GM18907 (cell line): ENCODE results near the gene ADGRG2.
A peak's percentile ranks its signal among the peaks of the same experiment; 100 is the strongest.
"Not testable (repeated sequence)": the region's sequence is repeated elsewhere in the genome, so short reads cannot be mapped to it uniquely, and the experiment has no call there.

ENCODE experiments used
- ATAC-seq: cut with Tn5 transposase; IDR thresholded peaks from one replicate; pipeline ENCODE4 v1.9.1; 2021; ENCODE audit warnings: mild to moderate bottlenecking, moderate library complexity; ENCODE audit not compliant: unreplicated experiment

The ADGRG2 gene

DNA sequence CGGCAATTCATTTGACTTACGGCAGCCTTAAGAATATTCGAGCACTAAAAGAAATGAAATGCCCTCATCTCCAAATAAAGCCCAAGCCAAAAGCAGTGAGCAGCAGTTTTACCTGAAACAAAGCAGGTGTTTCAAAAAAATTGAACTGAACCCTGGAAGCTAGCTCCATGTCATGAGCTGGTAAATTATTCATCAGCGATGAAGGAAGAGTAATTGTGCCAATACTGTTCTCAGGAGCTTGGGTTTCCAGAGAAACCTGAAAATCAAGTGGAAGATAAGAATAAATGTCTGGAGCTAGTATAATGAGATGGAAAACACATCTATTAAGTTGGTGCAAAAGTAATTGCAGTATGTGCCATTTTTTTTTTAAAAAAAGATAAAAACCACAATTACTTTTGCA lies 114.4 kb downstream of the ADGRG2 start:
- ATAC-seq, result no peak

DNA sequence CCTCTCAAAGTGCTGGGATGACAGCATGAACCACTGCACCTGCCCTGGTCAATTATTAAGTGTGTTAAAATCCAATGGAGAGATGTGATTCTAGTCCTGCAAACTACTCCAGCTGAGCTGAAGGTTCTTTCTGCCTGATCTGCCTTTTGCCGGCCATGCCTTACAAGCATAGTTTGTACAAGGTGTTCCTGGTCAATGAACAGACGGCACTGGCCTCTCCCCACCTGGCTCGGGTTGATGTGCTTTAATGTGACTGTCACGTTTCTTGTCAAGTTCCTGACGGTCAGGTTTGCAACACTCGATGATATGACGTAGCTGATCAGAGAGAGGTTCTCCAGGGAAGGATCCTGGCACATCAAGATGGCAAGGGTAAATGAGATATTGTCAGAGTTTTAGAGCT lies 115.3 kb downstream of the ADGRG2 start:
- ATAC-seq, result no peak

DNA sequence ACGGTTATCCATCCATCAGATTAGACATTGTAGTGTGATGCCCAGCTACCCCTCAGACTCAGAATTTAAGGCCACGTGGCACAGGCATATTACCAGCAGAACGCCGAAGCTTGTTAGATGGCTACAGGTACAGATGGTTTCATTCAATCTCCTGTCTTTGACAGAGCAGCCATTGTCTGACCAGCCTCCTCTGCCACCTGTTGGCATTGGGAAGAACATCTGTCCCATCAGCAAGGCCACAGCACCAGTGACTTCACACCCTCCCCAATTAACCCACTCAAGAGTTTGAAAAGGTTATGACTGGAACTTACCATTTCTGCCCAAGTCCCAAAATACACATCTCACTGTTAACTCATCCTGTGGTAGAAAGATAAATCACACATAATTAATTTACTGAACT lies 116.4 kb downstream of the ADGRG2 start:
- no peak for ATAC-seq

DNA sequence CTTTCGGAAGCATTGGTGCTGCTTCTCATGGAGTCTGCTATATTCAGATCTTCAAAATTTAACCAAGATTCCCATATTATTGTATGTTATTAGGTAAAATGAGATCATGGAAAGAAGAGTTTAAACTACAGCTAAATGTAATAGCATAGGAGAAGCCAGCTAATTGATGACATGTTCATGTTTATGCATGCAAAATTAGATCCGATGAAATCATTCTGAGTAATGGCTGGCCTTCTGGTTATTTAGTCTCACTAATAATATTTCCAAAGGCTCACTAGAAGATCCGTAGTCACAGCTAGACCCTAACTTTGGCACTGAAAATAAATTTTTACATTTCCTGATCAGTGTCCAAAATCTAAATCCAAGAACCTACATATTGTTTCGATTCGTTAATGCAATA lies 118.5 kb downstream of the ADGRG2 start:
- ATAC-seq, result no peak

GRCh38 chrX:18998653-18999052 lies 123.6 kb downstream of the ADGRG2 start:
- no peak for ATAC-seq

DNA sequence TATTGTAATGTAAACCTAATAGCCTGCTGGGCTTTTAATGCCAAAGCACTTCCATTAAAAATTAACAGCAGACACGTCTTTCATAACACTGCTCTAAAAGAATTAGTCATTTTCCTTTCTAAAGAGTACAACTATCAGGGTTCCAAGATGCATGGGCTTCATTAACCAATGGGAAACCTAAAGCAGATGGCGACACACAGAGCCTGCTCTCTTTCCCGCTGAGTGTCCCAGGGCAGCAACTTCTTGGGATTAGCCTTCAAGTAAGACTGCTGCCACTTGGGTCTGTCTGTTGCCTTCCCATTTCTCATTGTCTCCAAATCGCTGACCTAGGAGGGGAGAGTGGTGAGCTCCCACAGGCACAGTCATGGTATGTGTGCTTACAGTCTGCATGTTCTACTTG lies 124.4 kb downstream of the ADGRG2 start:
- no peak for ATAC-seq

DNA sequence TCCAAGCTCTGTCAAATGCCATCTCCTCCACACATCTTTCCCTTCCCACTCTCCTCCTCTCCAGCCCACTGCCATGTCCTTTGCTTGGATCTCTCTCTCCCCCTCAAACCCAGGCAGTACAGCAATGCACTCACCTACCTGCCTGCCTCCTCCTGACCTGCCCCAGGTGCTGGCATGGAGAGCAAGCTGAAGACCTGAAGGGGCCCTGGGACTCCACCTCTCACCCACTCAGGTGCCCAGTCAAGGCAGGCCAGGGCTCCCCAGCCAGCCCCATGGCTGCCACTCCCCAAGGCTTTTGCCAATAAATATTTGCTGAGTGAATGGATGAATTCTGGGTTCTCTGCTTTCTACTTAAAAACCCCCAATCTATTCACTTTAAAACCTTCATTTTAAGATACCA lies 125.7 kb downstream of the ADGRG2 start:
- no peak for ATAC-seq

GRCh38 chrX:18995221-18995620 lies 127.0 kb downstream of the ADGRG2 start:
- no peak for ATAC-seq

- no peak for ATAC-seq
Measured at GRCh38 chrX:18994713-18995112, 127.6 kb downstream of the ADGRG2 start.

DNA sequence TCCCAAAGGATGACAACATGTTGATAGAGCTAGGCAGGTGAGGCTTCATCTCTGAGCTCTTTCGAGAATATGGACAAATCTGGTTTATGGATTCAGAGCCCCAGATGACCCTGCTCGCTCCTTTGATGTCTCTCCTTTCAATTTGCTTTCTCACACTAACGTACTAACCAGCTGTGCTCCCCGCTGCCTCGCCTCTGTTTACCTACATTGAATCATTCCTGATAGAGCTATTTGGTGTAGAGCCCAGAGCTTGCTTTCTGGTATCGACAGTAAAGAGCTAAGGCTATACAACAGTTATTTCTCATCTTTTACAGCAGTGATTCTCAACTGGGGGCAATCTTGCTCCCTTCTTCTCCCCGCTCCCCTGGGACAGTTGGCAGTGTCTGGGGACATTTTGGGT lies 129.4 kb downstream of the ADGRG2 start:
- ATAC-seq, result no peak

GRCh38 chrX:18985186-18985435 lies 137.2 kb downstream of the ADGRG2 start:
- peak; percentile 8 for ATAC-seq

DNA sequence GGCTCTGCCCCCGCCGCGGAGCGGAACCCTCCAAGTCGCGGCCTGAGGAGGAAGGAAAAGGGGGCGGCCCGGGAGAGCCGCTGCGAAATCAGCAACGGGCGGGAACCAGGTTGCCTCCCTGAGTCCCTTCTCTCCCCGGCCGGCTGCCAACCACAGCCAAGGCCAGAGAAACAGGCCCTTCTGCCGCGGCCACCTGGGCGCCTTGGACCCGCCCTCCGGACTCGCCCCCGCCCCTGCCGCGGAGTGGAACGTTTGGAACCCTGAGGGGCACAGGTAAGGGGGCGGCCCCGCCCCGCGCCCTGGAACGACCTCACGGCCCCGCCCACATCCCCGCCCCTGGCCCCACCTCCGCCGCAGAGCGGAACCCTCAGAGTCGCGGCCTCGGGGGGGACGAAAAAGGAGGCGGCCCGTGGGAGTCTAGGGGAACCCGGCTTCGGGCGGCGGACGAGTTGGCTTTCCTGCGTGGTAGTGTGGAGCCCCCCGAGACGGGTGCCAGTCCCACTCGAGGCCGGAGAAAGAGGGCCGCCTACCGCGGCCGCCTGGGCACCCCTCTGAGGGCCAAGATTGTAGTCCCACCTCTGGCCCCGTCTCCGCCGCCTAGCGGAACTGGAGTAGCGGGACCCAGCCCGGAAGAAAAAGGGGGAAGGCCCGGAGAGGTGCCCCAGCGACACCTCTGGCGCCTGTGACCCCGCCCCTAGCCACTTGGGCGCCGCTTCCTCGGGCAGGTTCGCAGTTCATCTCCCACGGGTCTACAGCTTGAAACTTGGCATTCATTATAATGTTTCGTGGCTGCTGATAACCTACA lies 137.7 kb downstream of the ADGRG2 start:
- ATAC-seq, result peak; percentile 87

- ATAC-seq, result peak; percentile 49
Measured at GRCh38 chrX:18983666-18984380, 138.4 kb downstream of the ADGRG2 start, which contains the start of gene PHKA2. Gene PHKA2, minus strand, starts transcription at chrX:18984114. Its CDS starts 182 bp downstream, at chrX:18983932.

DNA sequence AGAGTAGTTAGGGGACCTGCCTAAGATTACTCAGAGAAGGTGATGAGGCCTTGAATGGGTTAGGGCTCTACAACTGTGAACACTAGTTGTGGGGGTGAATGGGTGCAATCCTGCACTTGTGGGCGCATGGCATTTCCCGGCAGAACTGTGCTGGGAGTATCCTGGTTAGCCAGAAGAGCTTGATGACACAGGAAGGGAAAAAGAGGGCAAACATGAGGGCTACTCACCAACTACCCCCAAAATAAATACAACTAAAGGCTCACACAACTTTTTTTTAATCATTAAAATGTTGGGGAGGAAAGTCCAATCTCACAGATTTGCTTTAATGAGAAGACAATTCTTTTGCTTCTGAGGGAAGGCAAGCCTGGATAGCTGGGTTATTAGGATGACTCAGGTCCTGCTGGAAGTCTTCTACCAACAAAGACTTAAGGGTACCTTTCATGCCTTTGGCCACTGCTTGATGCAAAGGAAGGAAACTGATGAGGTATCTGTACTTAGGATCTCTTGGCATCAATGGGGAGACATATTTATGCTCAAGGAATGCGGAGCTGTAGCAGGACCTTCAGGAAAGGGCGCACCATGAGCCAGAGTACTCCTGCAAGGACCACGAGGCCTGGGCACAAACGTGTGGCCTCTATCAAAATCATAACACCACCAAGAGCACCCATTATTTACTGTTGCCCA lies 141.0 kb downstream of the ADGRG2 start:
- no peak for ATAC-seq

DNA sequence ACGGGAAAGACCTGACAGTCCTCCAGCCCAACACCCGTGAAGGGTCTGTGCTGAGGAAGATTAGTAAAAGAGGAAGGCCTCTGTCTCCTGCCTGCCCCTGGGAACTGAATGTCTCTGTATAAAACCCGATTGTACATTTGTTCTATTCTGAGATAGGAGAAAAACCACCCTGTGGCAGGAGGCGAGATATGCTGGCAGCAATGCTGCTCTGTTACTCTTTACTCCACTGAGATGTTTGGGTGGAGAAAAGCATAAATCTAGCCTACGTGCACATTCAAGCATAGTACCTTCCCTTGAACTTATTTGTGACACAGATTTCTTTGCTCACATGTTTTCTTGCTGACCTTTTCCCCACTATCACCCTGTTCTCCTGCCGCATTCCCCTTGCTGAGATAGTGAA lies 142.0 kb downstream of the ADGRG2 start:
- not testable (repeated sequence) for ATAC-seq

DNA sequence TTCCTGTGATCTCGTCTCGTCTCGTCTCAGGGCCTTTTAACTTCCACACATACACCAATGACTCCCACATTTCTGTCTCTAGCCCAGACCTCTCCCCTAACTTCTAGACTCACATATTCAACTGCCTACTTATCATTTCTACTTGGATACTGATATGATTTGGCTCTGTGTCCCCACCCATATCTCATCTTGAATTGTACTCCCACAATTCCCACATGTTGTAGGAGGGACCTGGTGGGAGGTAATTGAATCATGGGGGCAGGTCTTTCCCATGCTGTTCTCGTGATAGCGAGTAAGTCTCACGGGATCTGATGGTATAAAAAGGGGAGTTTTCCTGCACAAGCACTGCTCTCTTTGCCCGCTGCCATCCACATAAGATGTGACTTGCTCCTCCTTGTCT lies 147.3 kb downstream of the ADGRG2 start:
- no peak for ATAC-seq

DNA sequence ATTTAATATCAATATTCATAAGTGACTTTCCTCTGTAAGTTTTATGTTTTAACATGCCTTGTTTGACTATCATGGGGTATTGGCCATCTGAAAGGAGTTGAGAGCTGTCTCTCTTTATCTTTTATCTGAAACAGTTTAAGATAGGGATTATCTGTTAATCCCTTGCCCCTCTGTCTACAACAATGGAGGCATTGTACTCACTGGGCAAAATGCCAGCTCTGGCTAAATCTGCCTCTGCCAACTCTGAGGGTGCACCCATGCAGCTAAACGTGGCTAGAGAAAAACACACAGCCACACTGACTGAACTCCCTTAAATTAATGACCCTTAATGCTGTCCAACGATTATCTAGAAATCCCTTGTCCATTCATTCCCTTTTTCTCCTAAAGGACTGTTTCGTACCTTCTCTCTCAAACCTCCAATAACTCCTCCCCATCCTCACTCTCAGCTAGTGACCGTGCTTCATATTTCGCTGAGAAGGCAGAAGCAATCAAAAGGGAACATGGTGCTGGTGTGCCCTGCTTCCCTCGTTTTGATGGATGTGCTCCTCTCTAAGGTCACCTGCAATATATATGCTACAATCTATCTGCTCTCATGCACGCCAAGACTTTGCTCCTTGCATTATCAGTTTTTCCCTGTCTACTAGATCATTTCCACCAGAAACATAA lies 148.6 kb downstream of the ADGRG2 start:
- ATAC-seq, result no peak

DNA sequence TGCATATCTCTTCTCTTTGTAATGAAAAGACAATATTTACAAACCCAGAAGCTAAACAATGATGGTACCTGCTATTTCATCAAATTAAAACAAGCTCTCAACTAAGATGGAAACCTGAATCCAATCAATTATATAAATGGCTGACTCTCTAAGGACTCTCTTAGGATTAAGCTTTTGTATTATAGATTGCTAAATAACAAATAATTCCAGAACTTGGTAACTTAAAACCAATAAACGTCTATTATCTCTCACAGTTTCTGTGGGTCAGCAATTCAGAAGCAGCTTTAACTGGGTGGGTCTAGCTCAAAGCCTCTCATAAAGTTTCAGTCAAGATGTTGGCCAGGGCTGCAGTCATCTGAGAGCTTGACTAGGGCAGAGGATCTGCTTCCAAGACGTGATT lies 150.8 kb downstream of the ADGRG2 start:
- ATAC-seq, result no peak

DNA sequence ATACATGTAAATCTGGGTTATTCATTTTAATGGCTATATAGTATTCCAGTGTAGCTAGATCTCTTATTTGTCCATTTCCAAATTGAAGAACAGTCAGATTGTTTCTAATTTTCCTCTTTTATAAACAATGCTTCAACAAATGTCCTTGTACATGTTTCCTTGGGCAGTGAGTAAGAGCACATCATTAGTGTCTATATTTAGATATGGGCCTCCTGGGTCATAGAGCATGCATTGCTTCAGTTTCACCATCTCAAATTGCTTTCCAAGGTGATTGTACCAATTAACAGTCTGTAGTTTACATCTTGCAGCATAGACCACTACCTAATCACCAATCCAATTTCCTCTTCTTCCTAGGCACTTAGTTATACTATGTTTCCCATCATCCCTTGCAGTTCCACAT lies 151.8 kb downstream of the ADGRG2 start:
- no peak for ATAC-seq

DNA sequence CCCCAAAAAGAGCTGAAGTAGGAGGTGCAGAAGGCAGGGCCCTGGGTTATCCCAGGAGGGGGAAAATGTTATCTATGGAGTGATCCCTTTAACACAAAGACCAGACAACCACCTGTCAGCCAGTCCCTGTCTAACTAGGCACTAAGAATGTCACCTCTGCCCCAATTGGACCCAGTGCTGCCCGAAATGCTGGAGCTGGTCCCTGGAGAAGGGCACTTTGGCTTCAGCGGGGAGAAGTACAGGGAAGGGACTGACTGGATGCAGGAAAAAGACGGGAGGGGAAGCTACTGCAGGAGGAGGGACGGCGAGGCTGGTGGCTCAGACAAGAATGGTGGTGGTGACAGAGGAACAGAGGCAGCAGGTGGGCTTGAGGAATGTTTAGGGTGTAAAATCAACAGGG lies 155.6 kb downstream of the ADGRG2 start:
- no peak for ATAC-seq

- no peak for ATAC-seq
Measured at GRCh38 chrX:18964901-18965300, 157.4 kb downstream of the ADGRG2 start.

- no peak for ATAC-seq
Measured at GRCh38 chrX:18964026-18964425, 158.2 kb downstream of the ADGRG2 start.
